Measurements from ENCODE around the gene TBCD.

The TBCD gene

GRCh38 chr17:82870091-82870491 lies 118.2 kb downstream of the TBCD start:
- peaks cover 17 to 18% of the 10 kb centered on the region in 2 donors for H3K4me1 ChIP-seq (ENCODE audit: control insufficient read depth in 2 of 2, insufficient read depth in 1 of 2, low read depth in 1 of 2, low read length in 2 of 2)
- H3K36me3 ChIP-seq (replicated peaks in 1 of 2; ENCODE audit: control insufficient read depth in 2 of 2, insufficient read depth in 2 of 2, low read length in 2 of 2), result peaks cover 19 to 37% of the 10 kb centered on the region in 2 donors
- no peak overlapping the region for H3K4me3 ChIP-seq (ENCODE audit: low read length in 2 of 2)
- no peak overlapping the region for H4K91ac ChIP-seq (ENCODE audit: low read depth, low read length, poor library complexity)
- H2AK5ac ChIP-seq (ENCODE audit: low read depth, low read length), result no peak overlapping the region
- H2BK120ac ChIP-seq (ENCODE audit: low read depth, low read length), result no peak overlapping the region
- H4K8ac ChIP-seq (ENCODE audit: low read depth, low read length), result no peak overlapping the region
- H3K4me2 ChIP-seq (ENCODE audit: insufficient read depth, low read length, poor library complexity, severe bottlenecking), result no peak overlapping the region
- no peak overlapping the region for H2BK15ac ChIP-seq (ENCODE audit: low read length)
- H3K9ac ChIP-seq (ENCODE audit: low read depth, low read length, poor library complexity), result no peak overlapping the region
- no peak overlapping the region for H3K4ac ChIP-seq (ENCODE audit: low read length)
- no peak overlapping the region for H2BK12ac ChIP-seq (ENCODE audit: low read length)
- DNase-seq (ENCODE audit: low spot score), result no peak
- no peaks in the 10 kb centered on the region for H3K9me3 ChIP-seq (replicated peaks in 1 of 2; ENCODE audit: control insufficient read depth in 2 of 2, insufficient read depth in 1 of 2, low read depth in 1 of 2, low read length in 2 of 2)
- H2BK5ac ChIP-seq (ENCODE audit: low read length), result no peak overlapping the region
- no peak overlapping the region for H3K14ac ChIP-seq (ENCODE audit: low read length)
- H3K27ac ChIP-seq (replicated peaks; ENCODE audit: low read length), result no peak overlapping the region
- WGBS, 2 donors (ENCODE audit: extremely low coverage in 2 of 2, insufficient read length in 2 of 2, insufficient replicate concordance in 1 of 2), result no CpG with 5 or more reads among the region's 35 CpGs
- no peak overlapping the region for H2AFZ ChIP-seq (ENCODE audit: low read length)
- H3K23ac ChIP-seq (ENCODE audit: low read depth, low read length, poor library complexity), result peak overlapping the region; percentile 56
- peaks cover 11% of the 10 kb centered on the region for H3K79me1 ChIP-seq (ENCODE audit: low read depth, low read length)
- H3K18ac ChIP-seq (ENCODE audit: low read length), result no peak overlapping the region
- no peaks in the 10 kb centered on the region for H3K27me3 ChIP-seq (ENCODE audit: control insufficient read depth in 3 of 3, insufficient read depth in 3 of 3, low read depth in 1 of 3, low read length in 3 of 3)

DNA sequence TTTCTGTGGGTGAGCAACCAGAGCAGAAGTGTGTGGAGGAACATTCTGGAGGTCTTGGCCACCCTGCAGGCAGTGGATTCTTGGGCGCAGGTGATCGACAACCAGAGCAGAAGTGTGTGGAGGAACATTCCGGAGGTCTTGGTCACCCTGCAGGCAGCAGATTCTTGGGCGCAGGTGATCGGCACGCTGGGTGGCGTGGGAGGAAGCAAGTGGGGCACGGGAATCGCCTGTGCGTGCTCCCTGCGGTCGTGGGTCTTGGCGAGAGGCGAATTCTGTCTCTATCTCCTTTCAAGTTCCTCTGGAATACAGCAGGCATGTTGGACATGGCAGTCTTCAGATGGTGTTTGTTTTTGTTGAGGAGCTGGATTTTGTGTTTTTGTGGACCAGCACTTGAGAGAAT lies 118.7 kb downstream of the TBCD start:
- Histone ChIP-seq H2BK15ac (ENCODE audit: low read length) (no peak overlapping the region), H3K27ac (replicated peaks; ENCODE audit: low read length) (no peak overlapping the region), H4K8ac (ENCODE audit: low read depth, low read length) (no peak overlapping the region), H3K36me3 (replicated peaks in 1 of 2; ENCODE audit: control insufficient read depth in 2 of 2, insufficient read depth in 2 of 2, low read length in 2 of 2) (peaks cover 19 to 40% of the 10 kb centered on the region in 2 donors), H2AFZ (ENCODE audit: low read length) (no peak overlapping the region), H2BK12ac (ENCODE audit: low read length) (no peak overlapping the region), H3K23ac (ENCODE audit: low read depth, low read length, poor library complexity) (no peak overlapping the region), H3K9me3 (replicated peaks in 1 of 2; ENCODE audit: control insufficient read depth in 2 of 2, insufficient read depth in 1 of 2, low read depth in 1 of 2, low read length in 2 of 2) (no peaks in the 10 kb centered on the region), H2BK5ac (ENCODE audit: low read length) (no peak overlapping the region), H3K18ac (ENCODE audit: low read length) (no peak overlapping the region), H3K9ac (ENCODE audit: low read depth, low read length, poor library complexity) (no peak overlapping the region), H3K4me2 (ENCODE audit: insufficient read depth, low read length, poor library complexity, severe bottlenecking) (no peak overlapping the region), H2AK5ac (ENCODE audit: low read depth, low read length) (no peak overlapping the region), H3K79me1 (ENCODE audit: low read depth, low read length) (peaks cover 11% of the 10 kb centered on the region), H3K14ac (ENCODE audit: low read length) (no peak overlapping the region), H4K91ac (ENCODE audit: low read depth, low read length, poor library complexity) (no peak overlapping the region), H3K4me1 (ENCODE audit: control insufficient read depth in 2 of 2, insufficient read depth in 1 of 2, low read depth in 1 of 2, low read length in 2 of 2) (peaks cover 15 to 18% of the 10 kb centered on the region in 2 donors), H2BK120ac (ENCODE audit: low read depth, low read length) (no peak overlapping the region), H3K4ac (ENCODE audit: low read length) (no peak overlapping the region), H3K27me3 (ENCODE audit: control insufficient read depth in 3 of 3, insufficient read depth in 3 of 3, low read depth in 1 of 3, low read length in 3 of 3) (no peaks in the 10 kb centered on the region), H3K4me3 (ENCODE audit: low read length in 2 of 2) (no peak overlapping the region)
- no CpG with 5 or more reads among the region's 14 CpGs for WGBS, 2 donors (ENCODE audit: extremely low coverage in 2 of 2, insufficient read length in 2 of 2, insufficient replicate concordance in 1 of 2)
- no peak for DNase-seq (ENCODE audit: low spot score)

DNA sequence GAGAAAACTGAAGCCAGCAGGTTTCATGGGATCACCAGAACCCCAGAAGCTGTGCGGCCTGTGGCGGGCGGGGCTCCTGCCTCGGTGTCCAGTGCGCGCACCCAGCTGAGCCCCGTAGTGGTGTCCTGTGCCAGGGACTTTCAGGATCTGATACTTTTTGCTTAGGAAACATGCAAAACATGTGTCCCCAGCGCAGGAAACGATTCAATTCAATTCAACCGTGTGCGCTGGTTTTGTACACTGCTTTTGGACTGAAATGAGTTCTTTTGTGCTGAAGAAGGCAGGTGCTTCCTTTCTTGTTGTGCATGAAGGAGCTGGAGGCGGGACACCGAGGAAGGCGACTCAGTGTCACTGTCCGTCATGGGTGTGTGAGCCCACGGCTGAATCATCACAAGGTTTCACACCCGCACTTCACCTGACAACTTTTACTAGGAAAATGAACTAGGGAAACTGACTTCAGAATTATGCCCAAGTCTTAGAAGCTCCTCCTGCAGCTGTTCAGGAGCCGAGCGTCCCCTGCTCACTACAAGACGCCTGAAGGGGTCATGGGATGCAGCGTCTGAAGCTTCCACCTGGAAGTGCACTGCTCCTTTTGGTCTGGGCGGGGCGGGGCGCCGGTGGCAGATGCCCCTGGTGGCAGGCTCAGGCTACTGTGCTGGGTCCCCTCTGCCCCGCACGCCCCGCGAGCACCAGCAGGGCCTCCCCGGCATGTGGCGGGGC lies 119.4 kb downstream of the TBCD start:
- peaks cover 11% of the 10 kb centered on the region for H3K79me1 ChIP-seq (ENCODE audit: low read depth, low read length)
- H3K23ac ChIP-seq (ENCODE audit: low read depth, low read length, poor library complexity), result no peak overlapping the region
- H3K27ac ChIP-seq (replicated peaks; ENCODE audit: low read length), result no peak overlapping the region
- no peak overlapping the region for H2BK15ac ChIP-seq (ENCODE audit: low read length)
- H3K4me2 ChIP-seq (ENCODE audit: insufficient read depth, low read length, poor library complexity, severe bottlenecking), result no peak overlapping the region
- no peak overlapping the region for H3K4ac ChIP-seq (ENCODE audit: low read length)
- no peak overlapping the region for H2AFZ ChIP-seq (ENCODE audit: low read length)
- peaks cover 12 to 17% of the 10 kb centered on the region in 2 donors for H3K4me1 ChIP-seq (ENCODE audit: control insufficient read depth in 2 of 2, insufficient read depth in 1 of 2, low read depth in 1 of 2, low read length in 2 of 2)
- H3K4me3 ChIP-seq (ENCODE audit: low read length in 2 of 2), result no peak overlapping the region
- peak overlapping the region; percentile 62 for H2BK5ac ChIP-seq (ENCODE audit: low read length)
- H4K8ac ChIP-seq (ENCODE audit: low read depth, low read length), result no peak overlapping the region
- no peak overlapping the region for H2AK5ac ChIP-seq (ENCODE audit: low read depth, low read length)
- DNase-seq (ENCODE audit: low spot score), result no peak
- H3K9me3 ChIP-seq (replicated peaks in 1 of 2; ENCODE audit: control insufficient read depth in 2 of 2, insufficient read depth in 1 of 2, low read depth in 1 of 2, low read length in 2 of 2), result no peaks in the 10 kb centered on the region
- H3K36me3 ChIP-seq (replicated peaks in 1 of 2; ENCODE audit: control insufficient read depth in 2 of 2, insufficient read depth in 2 of 2, low read length in 2 of 2), result peaks cover 19 to 42% of the 10 kb centered on the region in 2 donors
- no peak overlapping the region for H3K14ac ChIP-seq (ENCODE audit: low read length)
- H3K18ac ChIP-seq (ENCODE audit: low read length), result no peak overlapping the region
- no peaks in the 10 kb centered on the region for H3K27me3 ChIP-seq (ENCODE audit: control insufficient read depth in 3 of 3, insufficient read depth in 3 of 3, low read depth in 1 of 3, low read length in 3 of 3)
- no peak overlapping the region for H3K9ac ChIP-seq (ENCODE audit: low read depth, low read length, poor library complexity)
- H4K91ac ChIP-seq (ENCODE audit: low read depth, low read length, poor library complexity), result no peak overlapping the region
- WGBS, 2 donors (ENCODE audit: extremely low coverage in 2 of 2, insufficient read length in 2 of 2, insufficient replicate concordance in 1 of 2), result no CpG with 5 or more reads among the region's 31 CpGs
- H2BK120ac ChIP-seq (ENCODE audit: low read depth, low read length), result no peak overlapping the region
- H2BK12ac ChIP-seq (ENCODE audit: low read length), result no peak overlapping the region

GRCh38 chr17:82871776-82872561 lies 120.1 kb downstream of the TBCD start:
- Histone ChIP-seq H3K79me1 (ENCODE audit: low read depth, low read length) (peaks cover 9% of the 10 kb centered on the region), H3K18ac (ENCODE audit: low read length) (peak overlapping the region; percentile 53), H3K27ac (replicated peaks; ENCODE audit: low read length) (no peak overlapping the region), H3K4ac (ENCODE audit: low read length) (no peak overlapping the region), H2BK15ac (ENCODE audit: low read length) (no peak overlapping the region), H4K91ac (ENCODE audit: low read depth, low read length, poor library complexity) (no peak overlapping the region), H3K36me3 (replicated peaks in 1 of 2; ENCODE audit: control insufficient read depth in 2 of 2, insufficient read depth in 2 of 2, low read length in 2 of 2) (peaks cover 19 to 42% of the 10 kb centered on the region in 2 donors), H3K9ac (ENCODE audit: low read depth, low read length, poor library complexity) (no peak overlapping the region), H2AFZ (ENCODE audit: low read length) (no peak overlapping the region), H4K8ac (ENCODE audit: low read depth, low read length) (no peak overlapping the region), H3K14ac (ENCODE audit: low read length) (no peak overlapping the region), H3K23ac (ENCODE audit: low read depth, low read length, poor library complexity) (peak overlapping the region; percentile 75), H2BK120ac (ENCODE audit: low read depth, low read length) (no peak overlapping the region), H3K4me3 (ENCODE audit: low read length in 2 of 2) (no peak overlapping the region), H3K9me3 (replicated peaks in 1 of 2; ENCODE audit: control insufficient read depth in 2 of 2, insufficient read depth in 1 of 2, low read depth in 1 of 2, low read length in 2 of 2) (no peaks in the 10 kb centered on the region), H3K4me1 (ENCODE audit: control insufficient read depth in 2 of 2, insufficient read depth in 1 of 2, low read depth in 1 of 2, low read length in 2 of 2) (peaks cover 8 to 11% of the 10 kb centered on the region in 2 donors), H2BK5ac (ENCODE audit: low read length) (peak overlapping the region; percentile 62), H3K27me3 (ENCODE audit: control insufficient read depth in 3 of 3, insufficient read depth in 3 of 3, low read depth in 1 of 3, low read length in 3 of 3) (no peaks in the 10 kb centered on the region), H3K4me2 (ENCODE audit: insufficient read depth, low read length, poor library complexity, severe bottlenecking) (no peak overlapping the region), H2AK5ac (ENCODE audit: low read depth, low read length) (no peak overlapping the region), H2BK12ac (ENCODE audit: low read length) (no peak overlapping the region)
- no CpG with 5 or more reads among the region's 41 CpGs for WGBS, 2 donors (ENCODE audit: extremely low coverage in 2 of 2, insufficient read length in 2 of 2, insufficient replicate concordance in 1 of 2)
- DNase-seq (ENCODE audit: low spot score), result no peak
